Endothelial cell (in vitro differentiated cells): ENCODE measurements around the gene GALNT9. TPM values are rescaled to one million over a fixed set of nuclear protein-coding genes. Genes with fewer than 3 reads are reported as not detected.

Source experiments
- DNase-seq: peaks from one replicate; pipeline ENCODE4 v3.0.0; 2021; ENCODE audit warnings: low spot score
- H3K27ac Mint-ChIP-seq: one replicate; pipeline ENCODE4 v1.8.0; 2021; ENCODE audit warnings: mixed read lengths, inconsistent platforms; ENCODE audit not compliant: unreplicated experiment
- H3K27me3 Mint-ChIP-seq: one replicate; pipeline ENCODE4 v1.8.0; 2021; ENCODE audit warnings: mild to moderate bottlenecking, moderate library complexity, mixed read lengths, inconsistent platforms; ENCODE audit not compliant: unreplicated experiment
- H3K36me3 Mint-ChIP-seq: one replicate; pipeline ENCODE4 v1.8.0; 2021; ENCODE audit warnings: mild to moderate bottlenecking, low read depth, mixed read lengths, inconsistent platforms; ENCODE audit not compliant: unreplicated experiment
- H3K4me1 Mint-ChIP-seq: one replicate; pipeline ENCODE4 v1.8.0; 2021; ENCODE audit warnings: mild to moderate bottlenecking, mixed read lengths, inconsistent platforms; ENCODE audit not compliant: unreplicated experiment
- H3K4me3 Mint-ChIP-seq: one replicate; pipeline ENCODE4 v1.8.0; 2021; ENCODE audit warnings: mild to moderate bottlenecking, mixed read lengths, inconsistent platforms; ENCODE audit not compliant: unreplicated experiment
- H3K9me3 Mint-ChIP-seq: one replicate; pipeline ENCODE4 v1.8.0; 2021; ENCODE audit warnings: mixed read lengths, inconsistent platforms; ENCODE audit not compliant: unreplicated experiment
- CTCF ChIP-seq: fragments of 200-600 bp; sonication (generic); IDR thresholded peaks from one replicate; pipeline ENCODE4 v1.5.0; 2021; ENCODE audit warnings: antibody characterized with exemption; ENCODE audit not compliant: unreplicated experiment
- total RNA-seq: library from RNA; stranded (reverse); fragmentation: NEBNext Ultra II Directional; extraction: Animal tissue kit (Norgen Biotek cat#: 25700); gene quantifications from one replicate; pipeline ENCODE4 v1.2.1, GENCODE V29; 2021; ENCODE audit not compliant: unreplicated experiment

The GALNT9 gene
- total RNA-seq, 1 donor from 2014 or later = not detected

DNA sequence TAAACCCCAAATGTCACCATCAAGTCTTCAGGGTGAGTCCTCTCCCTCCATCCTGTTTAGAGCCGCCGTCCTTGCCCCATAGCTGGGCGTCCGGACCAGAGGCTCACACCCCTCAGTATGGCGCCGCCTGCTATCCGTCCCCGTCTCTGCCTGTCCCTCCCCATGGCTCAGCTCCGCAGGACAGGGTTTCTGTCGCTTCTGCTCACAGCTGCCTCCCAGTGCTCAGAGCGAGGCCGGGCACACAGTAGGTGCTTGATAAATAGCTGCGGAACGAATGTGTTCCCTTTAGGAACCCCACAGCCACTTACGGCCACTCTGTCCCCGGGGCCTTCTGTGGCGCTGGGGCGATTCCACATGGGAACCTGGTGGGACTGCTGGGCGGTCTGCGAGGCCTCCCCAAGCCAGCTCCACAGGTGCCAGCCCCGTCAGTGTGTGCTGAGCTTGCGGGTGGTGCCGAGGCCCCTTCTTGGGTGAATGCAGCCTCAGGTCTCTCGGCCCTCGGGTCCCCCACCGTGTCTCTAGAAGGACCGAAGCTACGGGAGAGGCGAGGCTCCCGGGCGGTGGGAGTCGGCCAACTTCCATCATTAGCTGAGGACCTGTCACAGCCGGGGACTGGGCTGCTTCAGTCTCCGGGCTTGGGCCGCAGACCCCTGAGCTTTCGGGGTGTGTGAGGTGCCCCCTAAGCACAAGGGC lies 122.2 kb downstream of the GALNT9 start:
- no peak for DNase-seq
- Mint-ChIP-seq H3K27me3 (peaks cover 16% of the 10 kb centered on the region), H3K36me3 (no peaks in the 10 kb centered on the region), H3K4me1 (no peaks in the 10 kb centered on the region), H3K4me3 (no peak overlapping the region), H3K27ac (no peak overlapping the region), H3K9me3 (no peaks in the 10 kb centered on the region)
- TF ChIP-seq CTCF = no peak

DNA sequence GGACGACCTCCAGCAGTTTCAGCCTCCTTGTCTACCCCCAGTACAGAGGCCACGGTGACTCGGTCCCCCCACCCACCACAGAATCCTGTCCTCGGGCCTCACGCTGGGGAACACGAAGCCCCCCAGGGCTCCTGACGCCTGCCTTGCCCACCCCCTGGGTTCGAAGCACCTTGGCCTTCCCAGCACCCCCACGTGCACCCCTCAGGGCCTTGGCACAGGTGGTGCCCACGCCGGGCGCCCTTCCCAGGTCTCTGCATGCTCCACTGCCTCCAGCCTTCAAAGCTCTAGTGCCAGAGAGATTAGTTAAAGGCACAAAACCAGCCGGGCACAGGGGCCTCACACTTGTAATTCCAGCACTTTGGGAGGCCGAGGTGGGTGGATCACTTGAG lies 123.3 kb downstream of the GALNT9 start:
- Mint-ChIP-seq H3K4me1 (no peaks in the 10 kb centered on the region), H3K4me3 (no peak overlapping the region), H3K27ac (no peak overlapping the region), H3K9me3 (no peaks in the 10 kb centered on the region), H3K36me3 (no peaks in the 10 kb centered on the region), H3K27me3 (peaks cover 12% of the 10 kb centered on the region)
- DNase-seq = no peak
- TF ChIP-seq CTCF = no peak

GRCh38 chr12:132205271-132206045 lies 123.9 kb downstream of the GALNT9 start:
- H3K9me3 Mint-ChIP-seq = no peaks in the 10 kb centered on the region
- no peaks in the 10 kb centered on the region for H3K36me3 Mint-ChIP-seq
- peaks cover 10% of the 10 kb centered on the region for H3K27me3 Mint-ChIP-seq
- H3K27ac Mint-ChIP-seq = no peak overlapping the region
- DNase-seq = no peak
- TF ChIP-seq CTCF = no peak
- no peaks in the 10 kb centered on the region for H3K4me1 Mint-ChIP-seq
- H3K4me3 Mint-ChIP-seq = no peak overlapping the region

DNA sequence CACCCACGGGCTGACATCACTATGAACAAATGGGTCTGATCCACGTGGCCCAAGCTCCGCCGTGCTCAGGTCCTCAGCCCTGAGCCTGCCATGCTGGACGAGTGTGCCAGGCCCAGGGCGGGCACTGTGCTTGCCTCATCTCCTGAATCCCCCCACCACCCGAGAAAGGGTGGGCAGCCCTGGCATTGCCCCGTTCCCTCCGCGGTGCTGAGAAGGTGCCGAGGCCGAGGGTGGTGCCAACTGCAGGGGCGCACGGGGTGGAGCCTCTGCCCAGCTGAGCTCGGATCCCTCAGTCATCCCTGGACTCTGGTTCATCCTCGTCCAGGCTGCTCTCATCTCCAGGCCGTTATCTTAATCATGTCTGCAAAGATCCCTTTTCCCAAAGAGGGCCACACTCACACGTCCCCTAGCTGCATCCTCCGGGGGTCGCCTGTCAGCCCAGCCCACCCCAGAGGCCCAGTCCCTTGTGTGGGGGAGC lies 124.6 kb downstream of the GALNT9 start:
- H3K4me1 Mint-ChIP-seq = no peaks in the 10 kb centered on the region
- no peak overlapping the region for H3K4me3 Mint-ChIP-seq
- H3K27me3 Mint-ChIP-seq = peaks cover 8% of the 10 kb centered on the region

More for the DNA sequence above, 124.6 kb downstream of the GALNT9 start:
- Mint-ChIP-seq H3K36me3 (no peaks in the 10 kb centered on the region), H3K27ac (no peak overlapping the region), H3K9me3 (no peaks in the 10 kb centered on the region)
- TF ChIP-seq CTCF = no peak
- no peak for DNase-seq
